Measurements from ENCODE around the gene SET. TPM values are rescaled to one million over a fixed set of nuclear protein-coding genes. Genes with fewer than 3 reads are reported as not detected.
A peak's percentile ranks its signal among the peaks of the same experiment; 100 is the strongest.

SET gene
- total and polyA plus RNA-seq, 2 of the 8 experiments (the other 6 are each of a cell fraction or from before 2014, with no cell fraction given): 466 to 1,345 TPM

DNA sequence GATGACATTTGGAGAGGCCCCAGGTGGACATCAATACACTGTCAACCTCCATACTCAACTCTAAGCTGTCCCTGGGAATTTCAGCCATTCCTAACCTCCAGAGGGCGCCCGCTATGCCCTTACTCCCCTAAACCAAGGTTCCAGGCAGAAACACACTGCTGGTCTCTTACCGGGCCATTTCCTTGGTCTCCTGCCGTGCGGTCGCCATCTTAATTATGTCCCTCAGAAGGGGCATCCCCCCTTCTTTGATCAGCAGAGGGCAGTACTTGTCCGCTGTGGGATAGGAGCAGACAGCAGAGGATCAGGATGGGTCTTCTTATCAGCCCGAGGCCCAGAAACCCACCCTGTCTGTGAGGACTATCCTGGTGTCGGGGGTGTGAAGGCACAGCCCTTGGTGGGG lies 44.2 kb downstream of the SET start (continued):
- TF ChIP-seq SP1 (IDR thresholded peaks at IDR 0.05; ENCODE audit: low read depth, low read length): 0 out of 2 replicates have a peak, but pooled peaks have one; percentile 28
- no peak for TF ChIP-seq POLR2A (IDR thresholded peaks at IDR 0.05; ENCODE audit: control extremely low read depth in 1 of 2, low read depth in 2 of 2, low read length in 2 of 2)
- no peak for TF ChIP-seq EP300 (IDR thresholded peaks at IDR 0.05; ENCODE audit: borderline replicate concordance in 1 of 2, low read depth in 2 of 2, low read length in 2 of 2)
- TF ChIP-seq BCL11A (IDR thresholded peaks at IDR 0.05; ENCODE audit: low read depth in 2 of 2, low read length in 2 of 2): no peak
- no peak for TF ChIP-seq ASH2L (IDR thresholded peaks at IDR 0.05; ENCODE audit: low read length)
- TF ChIP-seq EGR1 (IDR thresholded peaks at IDR 0.05; ENCODE audit: borderline replicate concordance, low read depth, low read length): 0 out of 2 replicates have a peak, but pooled peaks have one; percentile 12
- peak; percentile 44; the same call in 1 of the 2 replicates for TF ChIP-seq SP4 (IDR thresholded peaks at IDR 0.05; ENCODE audit: low read length)
- no peak for TF ChIP-seq SIX5 (IDR thresholded peaks at IDR 0.05; ENCODE audit: low read depth, low read length)
- peak; percentile 98 for TF ChIP-seq YY1 (IDR thresholded peaks at IDR 0.05; ENCODE audit: low read depth, low read length)
- peak; percentile 58 for TF ChIP-seq TBP (IDR thresholded peaks at IDR 0.05; ENCODE audit: low read depth, low read length)
- TF ChIP-seq JUN (IDR thresholded peaks at IDR 0.05; ENCODE audit: low read depth, low read length): no peak
- TF ChIP-seq TAF1 (IDR thresholded peaks at IDR 0.05; ENCODE audit: low read depth, low read length): 0 out of 2 replicates have a peak, but pooled peaks have one; percentile 45
- TF ChIP-seq RBBP5 (IDR thresholded peaks at IDR 0.05; ENCODE audit: borderline replicate concordance, low read depth, low read length): no peak
- peak; percentile 86 to 88 for TF ChIP-seq RAD21 (IDR thresholded peaks at IDR 0.05 in 1 of 2, conservative IDR thresholded peaks at IDR 0.05 in 1 of 2; ENCODE audit: low read depth in 2 of 2, low read length in 2 of 2)
- TF ChIP-seq SIN3A (conservative IDR thresholded peaks at IDR 0.05 in 1 of 2, IDR thresholded peaks at IDR 0.05 in 1 of 2; ENCODE audit: low read depth in 1 of 2, low read length in 2 of 2): peak; percentile 68 to 80; a peak in 3 of 4 replicates
- TF ChIP-seq SIRT6 (IDR thresholded peaks at IDR 0.05; ENCODE audit: low read length): no peak
- no peak for TF ChIP-seq FOSL1 (IDR thresholded peaks at IDR 0.05; ENCODE audit: insufficient read depth, low read depth, low read length)
- TF ChIP-seq SAP30 (IDR thresholded peaks at IDR 0.05; ENCODE audit: insufficient read depth, insufficient replicate concordance, low read length): no peak
- TF ChIP-seq JUND (IDR thresholded peaks at IDR 0.05; ENCODE audit: low read length): peak; percentile 38; the same call in 1 of the 2 replicates

Measured in H1 (cell line).